Measurements from ENCODE around the gene PBX2. TPM values are rescaled to one million over a fixed set of nuclear protein-coding genes. Genes with fewer than 3 reads are reported as not detected.

The PBX2 gene
- total RNA-seq, 1 donor from 2014 or later: 206 TPM

DNA sequence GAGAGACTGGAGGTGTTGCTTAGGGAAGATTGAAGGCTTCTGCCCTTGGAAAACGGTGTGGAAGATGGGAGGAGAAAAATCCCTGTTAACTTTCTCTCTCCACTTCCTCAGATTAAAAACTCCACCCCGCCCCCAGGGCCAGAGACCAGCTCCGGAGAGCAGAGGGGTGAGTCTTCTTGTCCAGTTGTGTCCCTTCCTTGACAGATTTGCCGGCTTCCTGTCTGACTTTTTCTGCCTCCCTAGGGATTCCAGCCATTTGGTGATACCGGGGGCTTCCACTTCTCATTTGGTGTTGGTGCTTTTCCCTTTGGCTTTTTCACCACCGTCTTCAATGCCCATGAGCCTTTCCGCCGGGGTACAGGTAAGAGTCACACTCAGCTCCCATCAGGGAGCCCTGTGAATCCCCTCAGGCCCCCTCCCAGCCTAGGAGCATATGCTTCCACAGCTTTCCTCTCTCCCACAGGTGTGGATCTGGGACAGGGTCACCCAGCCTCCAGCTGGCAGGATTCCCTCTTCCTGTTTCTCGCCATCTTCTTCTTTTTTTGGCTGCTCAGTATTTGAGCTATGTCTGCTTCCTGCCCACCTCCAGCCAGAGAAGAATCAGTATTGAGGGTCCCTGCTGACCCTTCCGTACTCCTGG is 10.1 kb downstream of the PBX2 start:
- TF ChIP-seq, protein P1, sequence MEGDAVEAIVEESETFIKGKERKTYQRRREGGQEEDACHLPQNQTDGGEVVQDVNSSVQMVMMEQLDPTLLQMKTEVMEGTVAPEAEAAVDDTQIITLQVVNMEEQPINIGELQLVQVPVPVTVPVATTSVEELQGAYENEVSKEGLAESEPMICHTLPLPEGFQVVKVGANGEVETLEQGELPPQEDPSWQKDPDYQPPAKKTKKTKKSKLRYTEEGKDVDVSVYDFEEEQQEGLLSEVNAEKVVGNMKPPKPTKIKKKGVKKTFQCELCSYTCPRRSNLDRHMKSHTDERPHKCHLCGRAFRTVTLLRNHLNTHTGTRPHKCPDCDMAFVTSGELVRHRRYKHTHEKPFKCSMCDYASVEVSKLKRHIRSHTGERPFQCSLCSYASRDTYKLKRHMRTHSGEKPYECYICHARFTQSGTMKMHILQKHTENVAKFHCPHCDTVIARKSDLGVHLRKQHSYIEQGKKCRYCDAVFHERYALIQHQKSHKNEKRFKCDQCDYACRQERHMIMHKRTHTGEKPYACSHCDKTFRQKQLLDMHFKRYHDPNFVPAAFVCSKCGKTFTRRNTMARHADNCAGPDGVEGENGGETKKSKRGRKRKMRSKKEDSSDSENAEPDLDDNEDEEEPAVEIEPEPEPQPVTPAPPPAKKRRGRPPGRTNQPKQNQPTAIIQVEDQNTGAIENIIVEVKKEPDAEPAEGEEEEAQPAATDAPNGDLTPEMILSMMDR (conservative IDR thresholded peaks at IDR 0.05): no peak
- peaks cover 4% of the 10 kb centered on the region for H3K36me3 Mint-ChIP-seq (ENCODE audit: low read depth)
- peak overlapping the region; percentile 76 for H3K4me3 Mint-ChIP-seq
- DNase-seq (ENCODE audit: low read depth, low spot score): no peak
- peaks cover 51% of the 10 kb centered on the region for H3K4me1 Mint-ChIP-seq
- H3K27ac Mint-ChIP-seq (ENCODE audit: unreplicated experiment): no peak overlapping the region
- H3K27me3 Mint-ChIP-seq (ENCODE audit: low read depth): peaks cover 6% of the 10 kb centered on the region
- no peaks in the 10 kb centered on the region for H3K9me3 Mint-ChIP-seq

DNA sequence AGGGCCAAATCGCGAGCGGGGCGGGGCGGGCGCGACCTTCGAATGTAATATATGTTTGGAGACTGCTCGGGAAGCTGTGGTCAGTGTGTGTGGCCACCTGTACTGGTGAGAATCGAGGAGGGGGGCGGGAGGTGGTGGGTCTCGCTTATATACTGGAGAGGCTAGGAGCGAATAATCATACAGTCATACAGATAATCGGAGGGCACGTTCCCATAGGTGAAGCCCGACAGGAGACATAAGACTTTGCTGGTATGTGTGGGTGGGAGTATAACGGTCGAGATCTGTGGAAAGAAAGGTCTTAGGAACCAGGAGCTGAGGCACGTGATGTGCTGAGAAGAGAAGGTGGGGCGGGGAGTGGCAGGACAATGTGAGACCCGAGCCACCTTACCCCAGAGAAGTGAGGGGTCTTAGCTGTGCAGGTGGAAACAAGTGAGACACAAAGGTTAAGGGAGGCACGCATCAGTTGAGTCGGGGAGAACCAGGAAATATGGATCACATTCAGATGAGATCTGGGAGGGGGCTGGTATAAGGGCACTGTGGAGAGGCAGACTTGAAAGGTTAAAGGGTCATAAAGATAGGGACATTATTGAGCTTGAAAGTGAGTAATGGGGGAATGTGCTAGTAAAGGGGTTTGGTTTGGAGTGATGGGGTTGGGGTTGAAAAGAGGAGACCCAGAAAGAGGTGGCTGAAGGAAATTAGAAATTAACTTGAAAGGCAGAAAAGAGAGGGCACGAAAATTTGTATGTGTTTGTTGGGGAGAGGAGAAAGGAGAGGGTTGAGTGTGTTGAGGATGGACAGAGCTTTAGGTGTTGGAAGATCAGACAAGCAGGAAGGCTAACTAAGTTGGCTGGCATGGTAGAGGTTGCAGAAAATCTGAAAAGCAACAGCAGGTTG is 11.2 kb downstream of the PBX2 start:
- DNase-seq (ENCODE audit: low read depth, low spot score): no peak
- TF ChIP-seq, protein P1 (conservative IDR thresholded peaks at IDR 0.05): no peak
- no peaks in the 10 kb centered on the region for H3K9me3 Mint-ChIP-seq
- peaks cover 60% of the 10 kb centered on the region for H3K4me1 Mint-ChIP-seq
- H3K27me3 Mint-ChIP-seq (ENCODE audit: low read depth): peaks cover 6% of the 10 kb centered on the region
- H3K4me3 Mint-ChIP-seq: peak overlapping the region; percentile 98
- peak overlapping the region; percentile 98 for H3K27ac Mint-ChIP-seq (ENCODE audit: unreplicated experiment)
- H3K36me3 Mint-ChIP-seq (ENCODE audit: low read depth): peaks cover 4% of the 10 kb centered on the region

DNA sequence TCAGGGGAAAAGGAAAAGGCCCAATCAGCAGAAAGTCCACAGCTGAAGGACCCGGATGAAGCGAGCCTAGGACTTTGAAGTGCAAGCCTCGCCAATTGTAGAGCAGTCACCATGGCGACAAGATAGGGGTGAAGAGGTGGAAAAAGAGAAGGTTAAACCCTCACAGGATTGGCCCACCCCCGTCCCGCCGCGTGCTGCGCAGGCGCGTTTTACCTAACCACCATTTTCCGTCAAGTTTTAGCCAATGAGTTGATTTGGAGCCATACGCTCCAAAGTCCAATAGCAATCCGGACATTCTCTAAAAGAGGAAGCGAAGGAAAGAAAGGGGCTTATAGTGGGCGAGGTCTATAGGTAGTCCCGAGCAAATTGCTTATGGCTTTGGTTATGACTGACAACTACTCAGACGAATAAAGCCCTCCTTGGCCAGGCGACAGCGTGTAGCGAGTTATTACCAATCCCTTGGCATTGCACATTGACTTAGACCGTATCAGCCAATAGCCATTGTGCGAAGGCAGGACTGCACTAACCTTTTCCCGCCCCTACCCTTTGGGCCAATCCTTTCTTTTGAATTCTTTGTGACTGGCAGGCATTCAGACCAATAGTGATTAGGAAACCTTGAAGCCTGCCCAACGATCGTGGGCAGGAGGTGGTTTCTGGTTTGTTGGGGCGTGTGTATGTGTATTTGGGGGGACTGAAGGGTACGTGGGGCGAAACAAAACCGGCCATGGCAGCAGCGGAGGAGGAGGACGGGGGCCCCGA is 12.0 kb downstream of the PBX2 start, which contains the start of gene RNF5:
Gene RNF5, plus strand, starts transcription at position 618 of the 759 bp plus-strand sequence. Its CDS starts 107 bp downstream, at position 725.
- H3K27me3 Mint-ChIP-seq (ENCODE audit: low read depth): peaks cover 6% of the 10 kb centered on the region
- H3K4me1 Mint-ChIP-seq: peaks cover 63% of the 10 kb centered on the region
- peak within 1 kb of the TSS; percentile 98 for H3K27ac Mint-ChIP-seq (ENCODE audit: unreplicated experiment)
- peaks cover 4% of the 10 kb centered on the region for H3K36me3 Mint-ChIP-seq (ENCODE audit: low read depth)
- peak within 1 kb of the TSS; percentile 98 for H3K4me3 Mint-ChIP-seq
- TF ChIP-seq, protein P1 (conservative IDR thresholded peaks at IDR 0.05): no peak
- H3K9me3 Mint-ChIP-seq: no peaks in the 10 kb centered on the region
- peak; percentile 90 for DNase-seq (ENCODE audit: low read depth, low spot score)

DNA sequence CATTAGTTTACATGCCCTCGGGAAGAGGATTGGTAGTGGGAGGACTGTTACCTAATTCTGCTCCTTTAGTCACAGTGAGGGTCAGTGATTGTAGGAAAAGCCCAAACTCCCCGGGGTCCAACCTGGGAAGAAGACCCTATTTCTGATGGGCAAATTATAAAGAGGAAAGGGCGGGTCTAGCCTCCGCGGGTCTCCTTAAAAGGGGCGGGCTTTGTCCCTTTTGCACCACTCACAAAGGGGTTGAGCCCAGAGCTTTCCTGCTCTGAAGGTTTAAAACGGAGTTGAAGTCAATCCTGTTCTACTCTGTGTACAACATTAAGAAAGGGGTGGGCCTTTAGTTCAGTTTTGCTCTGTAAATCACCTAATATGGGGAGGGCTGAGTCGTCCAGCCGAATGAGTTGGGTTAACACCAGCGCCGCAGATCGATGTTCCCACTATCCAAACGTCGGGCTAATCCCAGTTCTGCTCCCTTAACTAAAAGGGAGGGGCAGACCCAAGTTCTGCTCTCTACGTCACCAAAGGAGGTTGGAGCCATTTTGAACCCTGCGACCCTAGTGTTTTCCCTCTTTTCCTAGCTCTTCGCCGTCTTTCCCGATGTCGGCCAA is 12.7 kb downstream of the PBX2 start:
- Mint-ChIP-seq H3K9me3 (no peaks in the 10 kb centered on the region), H3K4me3 (peak overlapping the region; percentile 98), H3K27me3 (ENCODE audit: low read depth) (peaks cover 6% of the 10 kb centered on the region), H3K4me1 (peaks cover 67% of the 10 kb centered on the region), H3K27ac (ENCODE audit: unreplicated experiment) (peak overlapping the region; percentile 98), H3K36me3 (ENCODE audit: low read depth) (peaks cover 4% of the 10 kb centered on the region)
- TF ChIP-seq, protein P1 (conservative IDR thresholded peaks at IDR 0.05): no peak
- no peak for DNase-seq (ENCODE audit: low read depth, low spot score)
